Calu3 (cell line): ENCODE results near the gene PLD4. TPM values are rescaled to one million over a fixed set of nuclear protein-coding genes. Genes with fewer than 3 reads are reported as not detected.

ENCODE experiments used
- BruUV-seq: library from RNA; stranded (reverse); fragments of 400-500 nt; replicated peaks from 2 replicates; lab custom pipeline; 2021; lab: Mats Ljungman, UMichigan
- CTCF ChIA-PET: fragments of 300-600 bp; sonication (Branson Sonifier 250); formaldehyde crosslinking; loops from one replicate; lab custom pipeline; 2022; ENCODE audit warnings: antibody characterized with exemption; lab: Charles Lee
- DNase-seq: peaks from one replicate; pipeline ENCODE4 v3.0.0; 2022
- H3K27ac Mint-ChIP-seq: one replicate; pipeline ENCODE4 v1.8.0; 2022; ENCODE audit warnings: mixed read lengths; ENCODE audit not compliant: unreplicated experiment
- H3K27me3 Mint-ChIP-seq: one replicate; pipeline ENCODE4 v1.8.0; 2022; ENCODE audit warnings: mixed read lengths; ENCODE audit not compliant: unreplicated experiment
- H3K36me3 Mint-ChIP-seq: one replicate; pipeline ENCODE4 v1.8.0; 2022; ENCODE audit warnings: mild to moderate bottlenecking, moderate library complexity, mixed read lengths; ENCODE audit not compliant: insufficient read depth, unreplicated experiment
- H3K4me1 Mint-ChIP-seq: one replicate; pipeline ENCODE4 v1.8.0; 2022; ENCODE audit warnings: mild to moderate bottlenecking, low read depth, mixed read lengths; ENCODE audit not compliant: unreplicated experiment
- H3K4me3 Mint-ChIP-seq: one replicate; pipeline ENCODE4 v1.8.0; 2022; ENCODE audit warnings: mild to moderate bottlenecking, low read depth, moderate library complexity, mixed read lengths; ENCODE audit not compliant: unreplicated experiment
- H3K9me3 Mint-ChIP-seq: one replicate; pipeline ENCODE4 v1.8.0; 2022; ENCODE audit warnings: low read depth, mixed read lengths; ENCODE audit not compliant: unreplicated experiment
- CTCF ChIP-seq: fragments of 200-600 bp; IDR thresholded peaks from one replicate; pipeline ENCODE4 v1.8.0; 2022; ENCODE audit warnings: antibody characterized with exemption; ENCODE audit not compliant: unreplicated experiment
- intact Hi-C: fragments of 100-400 bp; cut with micrococcal nuclease; formaldehyde crosslinking; loops from one replicate; pipeline ENCODE4 v1.10.0; 2022; ENCODE audit not compliant: unreplicated experiment
- total RNA-seq: library from RNA; stranded (reverse); gene quantifications from 2 replicates; pipeline ENCODE4 v1.2.3, GENCODE V29; 2022

PLD4 gene
- total RNA-seq, 1 experiment from 2014 or later = 0.09 TPM

- intact Hi-C loops = loop anchor here (10.0 kb wide), 1 partner anchor 83 kb away; the partner anchor contains the start of gene AHNAK2
- Mint-ChIP-seq H3K27me3 (no peaks in the 10 kb centered on the region), H3K36me3 (peaks cover 36% of the 10 kb centered on the region), H3K27ac (no peak overlapping the region), H3K4me3 (no peak overlapping the region), H3K9me3 (no peaks in the 10 kb centered on the region), H3K4me1 (peaks cover 10% of the 10 kb centered on the region)
- DNase-seq = no peak
- no TSS peak for BruUV-seq
- TF ChIP-seq CTCF = no peak
- CTCF ChIA-PET = no interaction called here
These were observed 32.8 kb upstream of the PLD4 start for GRCh38 chr14:104891664-104892530.

GRCh38 chr14:104892531-104893434 is 31.9 kb upstream of the PLD4 start:
- TF ChIP-seq CTCF = no peak
- intact Hi-C loops = loop anchor here (10.0 kb wide), 1 partner anchor 82 kb away; the partner anchor contains the start of gene AHNAK2
- H3K36me3 Mint-ChIP-seq = peaks cover 39% of the 10 kb centered on the region
- no TSS peak for BruUV-seq
- CTCF ChIA-PET = no interaction called here
- no peak for DNase-seq
- H3K9me3 Mint-ChIP-seq = no peaks in the 10 kb centered on the region
- peaks cover 10% of the 10 kb centered on the region for H3K4me1 Mint-ChIP-seq
- H3K27ac Mint-ChIP-seq = no peak overlapping the region
- no peaks in the 10 kb centered on the region for H3K27me3 Mint-ChIP-seq
- no peak overlapping the region for H3K4me3 Mint-ChIP-seq

- BruUV-seq = no TSS peak
These were observed 31.1 kb upstream of the PLD4 start for GRCh38 chr14:104893435-104894207.

More at GRCh38 chr14:104893435-104894207, 31.1 kb upstream of the PLD4 start:
- CTCF ChIA-PET = interaction anchor here (0.7 kb wide), 1 partner anchor 403 kb away, joined by 3 read pairs; no protein-coding TSS in a partner anchor
- Mint-ChIP-seq H3K9me3 (no peaks in the 10 kb centered on the region), H3K27ac (no peak overlapping the region), H3K27me3 (no peaks in the 10 kb centered on the region), H3K36me3 (peaks cover 39% of the 10 kb centered on the region), H3K4me1 (peaks cover 10% of the 10 kb centered on the region), H3K4me3 (no peak overlapping the region)
- no peak for TF ChIP-seq CTCF
- intact Hi-C loops = loop anchor here (10.0 kb wide), 1 partner anchor 81 kb away; the partner anchor contains the start of gene AHNAK2
- DNase-seq = no peak
